ENCODE data around the gene SLC22A1. TPM values are rescaled to one million over a fixed set of nuclear protein-coding genes. Genes with fewer than 3 reads are reported as not detected.

The SLC22A1 gene
- total and polyA plus RNA-seq, 2 experiments from 2014 or later: 0.10 to 0.65 TPM

- TF ChIP-seq REST (IDR thresholded peaks at IDR 0.05; ENCODE audit: unreplicated experiment) (no peak), CREB1 (CRISPR knock-in tag; IDR thresholded peaks at IDR 0.05; ENCODE audit: low read depth) (no peak), STAT1 (IDR thresholded peaks at IDR 0.05; ENCODE audit: unreplicated experiment) (no peak), ETS1 (IDR thresholded peaks at IDR 0.05) (no peak), ZNF114 (CRISPR knock-in tag; IDR thresholded peaks at IDR 0.05) (no peak)
Measured at GRCh38 chr6:160106010-160106409, 15.6 kb upstream of the SLC22A1 start (continued).

GRCh38 chr6:160106701-160107100 lies 14.9 kb upstream of the SLC22A1 start:
- no peaks in the 10 kb centered on the region for H3K9me3 Mint-ChIP-seq
- H3K4me3 Mint-ChIP-seq: no peak overlapping the region
- H3K4me2 ChIP-seq: no peak overlapping the region
- H3F3A ChIP-seq (replicated peaks; ENCODE audit: low read depth): no peaks in the 10 kb centered on the region
- no peak overlapping the region for H2AFZ ChIP-seq
- ATAC-seq (no peak), DNase-seq (ENCODE audit: low spot score) (no peak)
- no peaks in the 10 kb centered on the region for H3K27me3 ChIP-seq (ENCODE audit: insufficient read depth)
- no peak for TF ChIP-seq ETS1 (IDR thresholded peaks at IDR 0.05)
- no peak for TF ChIP-seq POLR2AphosphoS5 (IDR thresholded peaks at IDR 0.05; ENCODE audit: low read depth)
- no peak overlapping the region for H3K27ac Mint-ChIP-seq
- H3K79me2 ChIP-seq (replicated peaks; ENCODE audit: insufficient read depth): no peaks in the 10 kb centered on the region
- H3K9me2 ChIP-seq (ENCODE audit: insufficient read depth): no peaks in the 10 kb centered on the region
- peaks cover 2% of the 10 kb centered on the region for H3K27me3 Mint-ChIP-seq (ENCODE audit: insufficient read depth, low read depth, poor library complexity)
- H3K27ac ChIP-seq (ENCODE audit: low read depth): no peak overlapping the region
- peaks cover 4% of the 10 kb centered on the region; the same call in 1 of the 2 replicates for H3K4me1 ChIP-seq (ENCODE audit: insufficient read depth)
- H3K36me3 ChIP-seq (ENCODE audit: insufficient read depth): peaks cover 4% of the 10 kb centered on the region; the same call in 1 of the 2 replicates
- H3K36me3 Mint-ChIP-seq (ENCODE audit: low read depth): peaks cover 36% of the 10 kb centered on the region
- peaks cover 1% of the 10 kb centered on the region; the same call in 1 of the 2 replicates for H4K20me1 ChIP-seq (replicated peaks; ENCODE audit: insufficient read depth)
- no peak overlapping the region for H3K4me3 ChIP-seq
- H3K4me1 Mint-ChIP-seq: peaks cover 15% of the 10 kb centered on the region

GRCh38 chr6:160108077-160108476 lies 13.5 kb upstream of the SLC22A1 start:
- Histone ChIP-seq H3K4me1 (ENCODE audit: insufficient read depth) (peaks cover 4% of the 10 kb centered on the region; the same call in 1 of the 2 replicates), H3K4me2 (no peak overlapping the region), H3K4me3 (no peak overlapping the region), H3K36me3 (ENCODE audit: insufficient read depth) (peaks cover 4% of the 10 kb centered on the region; the same call in 1 of the 2 replicates), H3K27ac (ENCODE audit: low read depth) (no peak overlapping the region), H3K27me3 (ENCODE audit: insufficient read depth) (no peaks in the 10 kb centered on the region), H4K20me1 (replicated peaks; ENCODE audit: insufficient read depth) (no peaks in the 10 kb centered on the region), H3K9me2 (ENCODE audit: insufficient read depth) (no peaks in the 10 kb centered on the region), H3F3A (replicated peaks; ENCODE audit: low read depth) (no peaks in the 10 kb centered on the region), H3K79me2 (replicated peaks; ENCODE audit: insufficient read depth) (no peaks in the 10 kb centered on the region), H2AFZ (no peak overlapping the region)
- peaks cover 18% of the 10 kb centered on the region for H3K4me1 Mint-ChIP-seq
- peaks cover 6% of the 10 kb centered on the region for H3K27me3 Mint-ChIP-seq (ENCODE audit: insufficient read depth, low read depth, poor library complexity)
- no peak overlapping the region for H3K4me3 Mint-ChIP-seq
- DNase-seq (ENCODE audit: low spot score) (no peak), ATAC-seq (no peak)
- H3K27ac Mint-ChIP-seq: no peak overlapping the region
- no peaks in the 10 kb centered on the region for H3K9me3 Mint-ChIP-seq
- H3K36me3 Mint-ChIP-seq (ENCODE audit: low read depth): peaks cover 34% of the 10 kb centered on the region
- TF ChIP-seq CREB1 (CRISPR knock-in tag; IDR thresholded peaks at IDR 0.05; ENCODE audit: low read depth) (no peak), STAT1 (IDR thresholded peaks at IDR 0.05; ENCODE audit: unreplicated experiment) (no peak), REST (IDR thresholded peaks at IDR 0.05; ENCODE audit: unreplicated experiment) (no peak), ZNF114 (CRISPR knock-in tag; IDR thresholded peaks at IDR 0.05) (no peak), ZNF331 (CRISPR knock-in tag; IDR thresholded peaks at IDR 0.05; ENCODE audit: low read depth) (no peak), EZH2 (IDR thresholded peaks at IDR 0.05; ENCODE audit: low read depth, unreplicated experiment) (no peak), EZH2phosphoT487 (IDR thresholded peaks at IDR 0.05; ENCODE audit: unreplicated experiment) (no peak)

Data from GM23338 (cell line).